Measurements from ENCODE around the gene TRMO. TPM values are rescaled to one million over a fixed set of nuclear protein-coding genes. Genes with fewer than 3 reads are reported as not detected.

Gene TRMO
- total RNA-seq, 4 donors from 2014 or later: 25.7 to 104 (median 29.3) TPM

DNA sequence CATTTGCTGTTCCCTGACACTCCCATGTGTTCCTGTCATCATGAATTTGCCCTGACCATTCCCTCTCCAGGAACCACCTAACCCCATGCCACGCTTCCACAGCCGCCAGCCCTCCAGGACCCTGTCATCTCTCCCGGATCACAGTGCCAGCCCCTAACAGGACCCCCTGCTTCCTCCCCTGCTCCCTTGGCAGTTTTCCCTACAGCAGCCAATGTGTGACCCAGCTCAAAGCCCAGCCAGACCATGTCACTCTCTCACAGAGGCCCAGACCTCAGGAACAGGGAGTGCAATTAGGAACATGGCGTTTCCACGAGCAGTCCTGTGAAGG, 61.2 kb downstream of the TRMO start:
- DNase-seq: no peak
- H3K4me3 ChIP-seq: no peak overlapping the region
- H3K9me3 ChIP-seq: peaks cover 0 to 2% (median 0%) of the 10 kb centered on the region in 4 donors
- H3K27ac ChIP-seq: no peak overlapping the region
- peaks cover 0 to 21% of the 10 kb centered on the region in 2 donors for H3K27me3 ChIP-seq
- H3K36me3 ChIP-seq: no peaks in the 10 kb centered on the region
- TF ChIP-seq CTCF (IDR thresholded peaks at IDR 0.05) (no peak), POLR2A (IDR thresholded peaks at IDR 0.05) (no peak)
- H3K4me1 ChIP-seq: peaks cover 0 to 8% (median 0%) of the 10 kb centered on the region in 4 donors

DNA sequence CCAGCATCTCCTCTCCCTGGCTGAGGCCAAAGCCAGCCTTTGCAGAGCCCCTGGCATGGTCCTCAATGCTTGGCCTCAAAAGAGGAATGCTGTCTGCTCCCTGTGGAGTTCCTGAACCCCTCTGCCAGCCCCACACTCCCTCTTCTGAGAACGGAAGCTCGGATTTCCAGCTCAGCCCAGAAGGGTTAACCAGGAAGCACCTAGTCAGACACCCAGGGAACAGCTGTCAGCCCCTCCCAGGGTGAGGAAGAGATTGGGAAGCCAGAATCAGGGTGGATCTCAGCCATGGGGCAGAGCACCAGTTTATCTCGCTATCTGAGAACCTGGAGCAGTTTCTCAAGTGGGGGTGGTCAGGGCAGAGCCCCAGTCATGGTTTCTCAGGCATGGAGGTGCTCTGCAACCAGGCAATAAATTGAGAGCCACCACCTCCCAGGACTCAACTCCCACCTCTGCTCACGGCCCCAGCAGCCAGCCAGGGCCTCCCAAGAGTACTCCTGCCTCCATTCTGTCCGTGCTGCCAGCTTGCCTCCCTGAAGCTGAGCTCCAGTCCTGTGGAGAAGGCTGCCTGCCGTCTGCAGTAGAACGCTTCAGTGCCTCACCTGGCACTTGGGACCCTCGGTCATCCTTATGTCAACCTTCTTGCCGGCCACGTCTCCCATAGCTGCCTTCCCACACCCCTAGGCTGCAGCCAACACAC, 61.7 kb downstream of the TRMO start:
- H3K36me3 ChIP-seq: no peaks in the 10 kb centered on the region
- H3K4me1 ChIP-seq: peaks cover 0 to 8% (median 0%) of the 10 kb centered on the region in 4 donors
- peaks cover 0 to 21% of the 10 kb centered on the region in 2 donors for H3K27me3 ChIP-seq
- no peak overlapping the region for H3K27ac ChIP-seq
- TF ChIP-seq CTCF (IDR thresholded peaks at IDR 0.05) (no peak), POLR2A (IDR thresholded peaks at IDR 0.05) (no peak)
- H3K9me3 ChIP-seq: no peaks in the 10 kb centered on the region
- no peak overlapping the region for H3K4me3 ChIP-seq
- no peak for DNase-seq

- Histone ChIP-seq H3K36me3 (no peaks in the 10 kb centered on the region), H3K9me3 (peaks cover 0 to 7% (median 0%) of the 10 kb centered on the region in 4 donors), H3K27ac (no peak overlapping the region), H3K4me3 (no peak overlapping the region), H3K27me3 (peaks cover 0 to 32% of the 10 kb centered on the region in 2 donors), H3K4me1 (peaks cover 0 to 9% (median 2%) of the 10 kb centered on the region in 4 donors)
- TF ChIP-seq CTCF (IDR thresholded peaks at IDR 0.05) (no peak), POLR2A (IDR thresholded peaks at IDR 0.05) (no peak)
- no peak for DNase-seq
These were observed 63.0 kb downstream of the TRMO start for GRCh38 chr9:97859346-97859745.

DNA sequence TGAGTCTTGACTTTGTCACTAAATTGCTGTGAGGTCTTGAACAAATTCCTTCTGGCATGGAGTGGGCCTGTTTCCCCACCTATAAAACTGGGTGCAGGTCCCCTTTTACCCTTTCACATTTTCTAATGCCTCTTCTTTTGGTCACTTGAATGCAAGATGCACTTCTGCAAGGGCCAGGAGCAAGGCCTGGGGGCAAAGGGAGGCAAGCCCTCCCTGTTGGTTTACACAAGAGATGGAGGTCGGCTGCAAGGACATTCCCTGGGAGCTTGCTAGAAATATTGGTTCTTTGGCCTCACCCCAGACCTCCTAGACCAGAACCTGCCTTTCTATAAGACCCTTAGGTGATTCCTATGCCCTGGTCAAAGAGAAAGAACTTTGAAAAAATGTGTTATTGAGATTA, 63.5 kb downstream of the TRMO start:
- Histone ChIP-seq H3K36me3 (no peaks in the 10 kb centered on the region), H3K9me3 (peaks cover 0 to 7% (median 0%) of the 10 kb centered on the region in 4 donors), H3K27me3 (peaks cover 0 to 38% of the 10 kb centered on the region in 2 donors), H3K27ac (no peak overlapping the region), H3K4me3 (no peak overlapping the region), H3K4me1 (peaks cover 0 to 15% (median 4%) of the 10 kb centered on the region in 4 donors)
- DNase-seq: no peak
- TF ChIP-seq POLR2A (IDR thresholded peaks at IDR 0.05) (no peak), CTCF (IDR thresholded peaks at IDR 0.05) (no peak)

DNA sequence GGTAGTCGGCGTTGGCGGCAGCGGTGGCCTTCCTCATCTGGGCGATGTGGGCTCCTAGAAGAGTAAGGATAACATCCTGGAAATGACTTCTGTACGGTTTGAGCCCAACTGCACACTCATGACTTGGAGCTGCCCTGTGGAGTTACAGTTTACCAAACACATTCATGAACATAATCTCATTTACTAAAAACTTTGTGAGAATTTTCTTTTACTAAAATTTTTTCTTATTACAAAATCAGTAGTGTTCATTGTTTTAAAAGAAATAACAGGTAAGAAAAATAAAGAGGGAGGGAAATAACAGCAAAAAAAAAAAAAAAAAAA, 63.9 kb downstream of the TRMO start:
- TF ChIP-seq CTCF (IDR thresholded peaks at IDR 0.05) (no peak), POLR2A (IDR thresholded peaks at IDR 0.05) (no peak)
- Histone ChIP-seq H3K36me3 (no peaks in the 10 kb centered on the region), H3K4me1 (peaks cover 0 to 19% (median 7%) of the 10 kb centered on the region in 4 donors), H3K4me3 (no peak overlapping the region), H3K27ac (no peak overlapping the region), H3K27me3 (peaks cover 0 to 42% of the 10 kb centered on the region in 2 donors), H3K9me3 (peaks cover 0 to 8% (median 0%) of the 10 kb centered on the region in 4 donors)
- DNase-seq: peak in 1 of 3 donors; percentile 23

All from Peyer's patch (tissue), 4 donors.